Measurements from ENCODE around the gene ZKSCAN5.

DNA sequence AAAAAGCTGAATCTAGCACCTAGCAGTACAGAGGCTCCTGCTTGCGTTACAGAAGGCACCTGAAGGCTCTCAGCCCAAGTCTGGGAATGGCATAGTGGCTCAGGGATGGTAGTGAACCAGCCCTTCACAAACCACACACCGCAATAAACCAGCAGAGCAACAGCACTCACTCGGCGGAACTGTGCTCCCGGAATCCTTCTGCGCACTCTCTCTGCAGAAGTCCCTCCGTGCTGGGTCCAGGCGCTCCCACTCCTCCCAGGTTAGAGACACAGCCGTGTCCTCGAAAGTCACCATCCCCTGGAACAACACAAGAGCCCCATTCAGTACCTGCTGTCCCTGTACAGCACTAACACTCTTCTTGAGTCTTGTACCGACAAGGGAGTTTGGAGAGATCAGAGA, 5.9 kb upstream of the ZKSCAN5 start:
- TF ChIP-seq, protein P1, sequence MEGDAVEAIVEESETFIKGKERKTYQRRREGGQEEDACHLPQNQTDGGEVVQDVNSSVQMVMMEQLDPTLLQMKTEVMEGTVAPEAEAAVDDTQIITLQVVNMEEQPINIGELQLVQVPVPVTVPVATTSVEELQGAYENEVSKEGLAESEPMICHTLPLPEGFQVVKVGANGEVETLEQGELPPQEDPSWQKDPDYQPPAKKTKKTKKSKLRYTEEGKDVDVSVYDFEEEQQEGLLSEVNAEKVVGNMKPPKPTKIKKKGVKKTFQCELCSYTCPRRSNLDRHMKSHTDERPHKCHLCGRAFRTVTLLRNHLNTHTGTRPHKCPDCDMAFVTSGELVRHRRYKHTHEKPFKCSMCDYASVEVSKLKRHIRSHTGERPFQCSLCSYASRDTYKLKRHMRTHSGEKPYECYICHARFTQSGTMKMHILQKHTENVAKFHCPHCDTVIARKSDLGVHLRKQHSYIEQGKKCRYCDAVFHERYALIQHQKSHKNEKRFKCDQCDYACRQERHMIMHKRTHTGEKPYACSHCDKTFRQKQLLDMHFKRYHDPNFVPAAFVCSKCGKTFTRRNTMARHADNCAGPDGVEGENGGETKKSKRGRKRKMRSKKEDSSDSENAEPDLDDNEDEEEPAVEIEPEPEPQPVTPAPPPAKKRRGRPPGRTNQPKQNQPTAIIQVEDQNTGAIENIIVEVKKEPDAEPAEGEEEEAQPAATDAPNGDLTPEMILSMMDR (IDR thresholded peaks at IDR 0.05 in 2 of 3, conservative IDR thresholded peaks at IDR 0.05 in 1 of 3; ENCODE audit: borderline replicate concordance in 1 of 3, insufficient read depth in 1 of 3, low read depth in 2 of 3, low read length in 2 of 3): no peak
- TF ChIP-seq RAD21 (IDR thresholded peaks at IDR 0.05; ENCODE audit: low read depth) (no peak), SP1 (IDR thresholded peaks at IDR 0.05; ENCODE audit: low read depth) (no peak), YY1 (IDR thresholded peaks at IDR 0.05; ENCODE audit: extremely low read depth, insufficient replicate concordance, low read depth, low read length) (no peak), POLR2A (IDR thresholded peaks at IDR 0.05; ENCODE audit: borderline replicate concordance, extremely low read depth, insufficient read depth, insufficient read length) (no peak), JUND (IDR thresholded peaks at IDR 0.05) (no peak), EZH2 (IDR thresholded peaks at IDR 0.05) (no peak), EZH2phosphoT487 (IDR thresholded peaks at IDR 0.05; ENCODE audit: borderline replicate concordance) (no peak)
- TF ChIP-seq, protein P2, sequence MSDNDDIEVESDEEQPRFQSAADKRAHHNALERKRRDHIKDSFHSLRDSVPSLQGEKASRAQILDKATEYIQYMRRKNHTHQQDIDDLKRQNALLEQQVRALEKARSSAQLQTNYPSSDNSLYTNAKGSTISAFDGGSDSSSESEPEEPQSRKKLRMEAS (IDR thresholded peaks at IDR 0.05): no peak

All from HCT116 (cell line).